Endothelial cell of umbilical vein (primary cell): ENCODE results near the gene NME7.

Experiments used
- EZH2 ChIP-seq: IDR thresholded peaks from 2 replicates; pipeline ENCODE4 v1.6.1; 2012; ENCODE audit warnings: borderline replicate concordance, low read depth, mild to moderate bottlenecking, moderate library complexity, low read length, inconsistent platforms; ENCODE audit not compliant: severe bottlenecking
- MYC ChIP-seq: IDR thresholded peaks from one replicate; pipeline ENCODE4 v1.6.1; 2011; ENCODE audit warnings: mild to moderate bottlenecking, low read depth, low read length
- POLR2A ChIP-seq: IDR thresholded peaks from 2 replicates; pipeline ENCODE4 v1.6.1; 2012; ENCODE audit warnings: low read depth, mild to moderate bottlenecking, control low read depth, low read length
- POLR2AphosphoS5 ChIP-seq: IDR thresholded peaks from 2 replicates; pipeline ENCODE4 v1.6.1; 2012; ENCODE audit warnings: low read depth, mild to moderate bottlenecking, control low read depth, low read length, moderate library complexity; ENCODE audit not compliant: insufficient read depth
- TF ChIP-seq, protein P1 (sequence below), 2 donors: IDR thresholded peaks; 1 replicate in 1 of 2; 2 replicates in 1 of 2; pipeline ENCODE4 v1.5.1; 2011; ENCODE audit warnings: low read length in 2 of 2, mild to moderate bottlenecking in 2 of 2, moderate library complexity in 2 of 2, control low read depth in 1 of 2, inconsistent platforms in 1 of 2, low read depth in 1 of 2; ENCODE audit not compliant: insufficient read depth in 1 of 2; ENCODE audit errors: extremely low read depth in 1 of 2
- TF ChIP-seq, protein P2 (sequence below): IDR thresholded peaks from 2 replicates; pipeline ENCODE4 v1.6.1; 2011; ENCODE audit not compliant: insufficient read depth, insufficient read length

DNA sequence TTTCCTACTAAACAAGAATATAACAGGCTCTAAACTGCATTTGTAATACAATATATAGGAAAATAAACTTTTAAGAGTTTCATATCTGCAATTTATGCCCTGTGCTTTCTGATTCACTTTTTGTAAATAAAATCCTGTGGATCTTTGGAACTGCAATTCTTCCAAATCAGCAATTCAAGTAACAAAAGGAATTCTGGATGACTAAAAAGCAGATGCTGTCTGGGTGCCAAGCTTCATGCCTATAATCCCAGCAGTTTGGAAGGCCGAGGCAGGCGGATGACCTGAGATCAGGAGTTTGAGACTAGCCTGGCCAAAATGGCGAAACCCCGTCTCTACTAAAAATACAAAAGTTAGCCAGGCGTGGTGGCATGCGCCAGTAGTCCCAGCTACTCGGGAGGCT lies 6.3 kb downstream of the NME7 start:
- TF ChIP-seq, protein P1, sequence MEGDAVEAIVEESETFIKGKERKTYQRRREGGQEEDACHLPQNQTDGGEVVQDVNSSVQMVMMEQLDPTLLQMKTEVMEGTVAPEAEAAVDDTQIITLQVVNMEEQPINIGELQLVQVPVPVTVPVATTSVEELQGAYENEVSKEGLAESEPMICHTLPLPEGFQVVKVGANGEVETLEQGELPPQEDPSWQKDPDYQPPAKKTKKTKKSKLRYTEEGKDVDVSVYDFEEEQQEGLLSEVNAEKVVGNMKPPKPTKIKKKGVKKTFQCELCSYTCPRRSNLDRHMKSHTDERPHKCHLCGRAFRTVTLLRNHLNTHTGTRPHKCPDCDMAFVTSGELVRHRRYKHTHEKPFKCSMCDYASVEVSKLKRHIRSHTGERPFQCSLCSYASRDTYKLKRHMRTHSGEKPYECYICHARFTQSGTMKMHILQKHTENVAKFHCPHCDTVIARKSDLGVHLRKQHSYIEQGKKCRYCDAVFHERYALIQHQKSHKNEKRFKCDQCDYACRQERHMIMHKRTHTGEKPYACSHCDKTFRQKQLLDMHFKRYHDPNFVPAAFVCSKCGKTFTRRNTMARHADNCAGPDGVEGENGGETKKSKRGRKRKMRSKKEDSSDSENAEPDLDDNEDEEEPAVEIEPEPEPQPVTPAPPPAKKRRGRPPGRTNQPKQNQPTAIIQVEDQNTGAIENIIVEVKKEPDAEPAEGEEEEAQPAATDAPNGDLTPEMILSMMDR (IDR thresholded peaks at IDR 0.05; ENCODE audit: extremely low read depth in 1 of 2, insufficient read depth in 1 of 2, low read depth in 1 of 2, low read length in 2 of 2): no peak
- no peak for TF ChIP-seq EZH2
- TF ChIP-seq POLR2A: no peak
- TF ChIP-seq, protein P2, sequence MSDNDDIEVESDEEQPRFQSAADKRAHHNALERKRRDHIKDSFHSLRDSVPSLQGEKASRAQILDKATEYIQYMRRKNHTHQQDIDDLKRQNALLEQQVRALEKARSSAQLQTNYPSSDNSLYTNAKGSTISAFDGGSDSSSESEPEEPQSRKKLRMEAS: no peak
- no peak for TF ChIP-seq POLR2AphosphoS5
- no peak for TF ChIP-seq MYC
